IMR-90 (cell line): ENCODE results near the gene AREL1. TPM values are rescaled to one million over a fixed set of nuclear protein-coding genes. Genes with fewer than 3 reads are reported as not detected.
A peak's percentile ranks its signal among the peaks of the same experiment; 100 is the strongest.

Experiments
- ATAC-seq: fragments of 200-7000 bp; cut with Tn5 transposase; 2 replicates; pipeline ENCODE4 v1.9.1; 2020; ENCODE audit warnings: low read depth, mild to moderate bottlenecking, moderate library complexity
- BruUV-seq: library from RNA; stranded (reverse); fragments of 400-500 nt; replicated peaks from 2 replicates; lab custom pipeline; 2021; lab: Mats Ljungman, UMichigan
- CTCF ChIA-PET: fragments of 300-600 bp; formaldehyde crosslinking; extraction: SDS; loops from one replicate; lab custom pipeline; 2021; ENCODE audit warnings: antibody characterized with exemption; lab: Yijun Ruan, JAX
- POLR2A ChIA-PET: fragments of 300-600 bp; sonication (Branson Sonifier 250); formaldehyde crosslinking; loops from one replicate; lab custom pipeline; 2022; ENCODE audit warnings: antibody characterized with exemption; ENCODE audit not compliant: unreplicated experiment; lab: Charles Lee
- DNase-seq: peaks from one replicate; pipeline ENCODE4 v3.0.0; 2013
- H2AFZ ChIP-seq: replicated peaks from 2 replicates; pipeline ENCODE3; 2013; ENCODE audit warnings: low read length, mild to moderate bottlenecking; ENCODE audit not compliant: poor library complexity
- H2AK5ac ChIP-seq: 2 replicates; pipeline ENCODE4 v1.6.1; 2013; ENCODE audit warnings: low read depth, low read length, inconsistent platforms
- H2AK9ac ChIP-seq: replicated peaks from 2 replicates; pipeline ENCODE3; 2013; ENCODE audit warnings: mild to moderate bottlenecking, low read depth, low read length, moderate library complexity; ENCODE audit not compliant: poor library complexity
- H2BK120ac ChIP-seq: 2 replicates; pipeline ENCODE4 v1.6.1; 2013; ENCODE audit warnings: low read depth, low read length, inconsistent platforms
- H2BK15ac ChIP-seq: 3 replicates; pipeline ENCODE4 v1.6.1; 2013; ENCODE audit warnings: low read depth, low read length, inconsistent platforms
- H2BK20ac ChIP-seq: 2 replicates; pipeline ENCODE4 v1.6.1; 2013; ENCODE audit warnings: low read depth, mild to moderate bottlenecking, inconsistent platforms, low read length, moderate library complexity
- H2BK5ac ChIP-seq: 2 replicates; pipeline ENCODE4 v1.6.1; 2013; ENCODE audit warnings: mild to moderate bottlenecking, low read depth, low read length, inconsistent platforms; ENCODE audit not compliant: poor library complexity, severe bottlenecking
- H3K14ac ChIP-seq: replicated peaks from 2 replicates; pipeline ENCODE4 v1.6.1; 2013; ENCODE audit warnings: low read depth, low read length, inconsistent platforms
- H3K18ac ChIP-seq: 2 replicates; pipeline ENCODE4 v1.6.1; 2013; ENCODE audit warnings: low read depth, low read length, control low read depth
- H3K23ac ChIP-seq: 2 replicates; pipeline ENCODE4 v1.6.1; 2013; ENCODE audit warnings: low read depth, low read length, inconsistent platforms
- H3K27ac ChIP-seq: 2 replicates; pipeline ENCODE4 v1.5.1; 2013; ENCODE audit warnings: mild to moderate bottlenecking, control low read depth, low read length; ENCODE audit not compliant: insufficient read depth
- H3K27me3 ChIP-seq: 2 replicates; pipeline ENCODE4 v1.6.1; 2013; ENCODE audit warnings: low read length; ENCODE audit not compliant: control insufficient read depth, insufficient read depth
- H3K36me3 ChIP-seq: 2 replicates; pipeline ENCODE4 v1.6.1; 2013; ENCODE audit warnings: low read length, mixed read lengths; ENCODE audit not compliant: control insufficient read depth, insufficient read depth
- H3K4ac ChIP-seq: 2 replicates; pipeline ENCODE4 v1.6.1; 2013; ENCODE audit warnings: low read depth, low read length, inconsistent platforms
- H3K4me1 ChIP-seq: 2 replicates; pipeline ENCODE4 v1.6.1; 2013; ENCODE audit warnings: low read length, mixed read lengths; ENCODE audit not compliant: control insufficient read depth, insufficient read depth
- H3K4me2 ChIP-seq: 2 replicates; pipeline ENCODE4 v1.6.1; 2013; ENCODE audit warnings: low read depth, mild to moderate bottlenecking, control low read depth, low read length, moderate library complexity
- H3K4me3 ChIP-seq: 2 replicates; pipeline ENCODE4 v1.5.1; 2013; ENCODE audit warnings: low read depth, mild to moderate bottlenecking, control low read depth, low read length, moderate library complexity; ENCODE audit not compliant: insufficient read depth
- H3K56ac ChIP-seq: 2 replicates; pipeline ENCODE4 v1.6.1; 2013; ENCODE audit warnings: low read length, inconsistent platforms; ENCODE audit not compliant: insufficient read depth; ENCODE audit errors: extremely low read depth
- H3K79me1 ChIP-seq, 2 experiments: 2 replicates each; pipeline ENCODE4 v1.6.1; 2013; ENCODE audit warnings: low read length in 2 of 2, inconsistent platforms in 1 of 2, low read depth in 1 of 2
- H3K9ac ChIP-seq: 2 replicates; pipeline ENCODE4 v1.6.1; 2013; ENCODE audit warnings: low read depth, low read length, control low read depth
- H3K9me1 ChIP-seq: 2 replicates; pipeline ENCODE4 v1.6.1; 2013; ENCODE audit warnings: low read length, inconsistent platforms; ENCODE audit not compliant: insufficient read depth
- H3K9me3 ChIP-seq: 2 replicates; pipeline ENCODE4 v1.6.1; 2013; ENCODE audit warnings: low read length; ENCODE audit not compliant: control insufficient read depth, insufficient read depth
- H4K20me1 ChIP-seq: 2 replicates; pipeline ENCODE4 v1.6.1; 2013; ENCODE audit warnings: low read length, inconsistent platforms; ENCODE audit not compliant: insufficient read depth
- H4K5ac ChIP-seq: 2 replicates; pipeline ENCODE4 v1.6.1; 2013; ENCODE audit warnings: mild to moderate bottlenecking, low read depth, low read length, control low read depth
- H4K8ac ChIP-seq, 2 experiments: 2 replicates each; pipeline ENCODE4 v1.6.1; 2013; ENCODE audit warnings: low read depth in 2 of 2, low read length in 2 of 2, control low read depth in 1 of 2, inconsistent platforms in 1 of 2
- H4K91ac ChIP-seq: 2 replicates; pipeline ENCODE4 v1.6.1; 2013; ENCODE audit warnings: low read depth, low read length, inconsistent platforms; ENCODE audit not compliant: insufficient read depth
- MAZ ChIP-seq: IDR thresholded peaks from 2 replicates; pipeline ENCODE4 v1.6.1; 2012; ENCODE audit warnings: low read depth, mild to moderate bottlenecking, low read length, improper control_type of control experiment, moderate library complexity, borderline replicate concordance
- POLR2A ChIP-seq: IDR thresholded peaks from 2 replicates; pipeline ENCODE4 v1.6.1; 2012; ENCODE audit warnings: mild to moderate bottlenecking, low read depth, low read length
- WGBS, 2 experiments: methylation state at CpG; one replicate each; pipeline versions ENCODE4 v1.1.5 to v1.1.7; 2013; ENCODE audit warnings: missing lambda C conversion rate in 2 of 2; ENCODE audit not compliant: insufficient read length in 1 of 2; ENCODE audit errors: extremely low coverage in 2 of 2; 5-methylcytosine and 5-hydroxymethylcytosine counted together
- dilution Hi-C: fragments of 300-500 bp; cut with HindIII; formaldehyde crosslinking; loops from one replicate; pipeline ENCODE4 v1.14.3; 2018; ENCODE audit warnings: low sequenced_read_pairs; ENCODE audit not compliant: unreplicated experiment
- in situ Hi-C: fragments of 300-500 bp; cut with MboI; formaldehyde crosslinking; loops from 3 replicates; pipeline ENCODE4 v1.14.3; 2019; ENCODE audit warnings: low sequenced_read_pairs, inconsistent platforms, mixed read lengths
- intact Hi-C: fragments of 100-400 bp; cut with micrococcal nuclease; formaldehyde crosslinking; loops from 2 replicates; pipeline ENCODE4 v1.10.0; 2022
- polyA plus RNA-seq, 3 experiments: library from polyadenylated mRNA; depleted of rRNA; stranded (reverse); fragments of >200 nt; gene quantifications; 2 replicates each; pipeline ENCODE4 v1.2.3, GENCODE V29; 2012; ENCODE audit warnings: low replicate concordance in 1 of 3
- total RNA-seq: library from RNA; depleted of rRNA; stranded (reverse); fragments of >200 nt; gene quantifications from 2 replicates; pipeline ENCODE4 v1.2.3, GENCODE V29; 2012

The AREL1 gene
- total and polyA plus RNA-seq, 2 of the 4 experiments (the other 2 are of a cell fraction) = 30.0 to 39.3 TPM

GRCh38 chr14:74660167-74660566, 52.7 kb downstream of the AREL1 start:
- Histone ChIP-seq H4K5ac (no peak overlapping the region), H3K9me1 (peaks cover 36% of the 10 kb centered on the region), H3K27me3 (no peaks in the 10 kb centered on the region), H3K4me3 (no peak overlapping the region), H2AFZ (no peak overlapping the region), H3K4me1 (peaks cover 23% of the 10 kb centered on the region), H3K18ac (no peak overlapping the region), H2BK5ac (peak overlapping the region; percentile 73), H2AK9ac (no peak overlapping the region), H2BK20ac (peak overlapping the region; percentile 56; the same call in 1 of the 2 replicates), H2BK15ac (peak overlapping the region; percentile 65; the same call in 1 of the 3 replicates), H2BK120ac (peak overlapping the region; percentile 62; the same call in 1 of the 2 replicates), H3K14ac (no peak overlapping the region), H4K8ac (peak overlapping the region in 1 of 2 experiments; percentile 41; a peak in 1 of 4 replicates), H3K9me3 (peaks cover 5% of the 10 kb centered on the region; the same call in 1 of the 2 replicates), H3K56ac (no peak overlapping the region), H3K36me3 (peaks cover 30% of the 10 kb centered on the region), H3K4me2 (no peak overlapping the region), H3K4ac (peak overlapping the region; percentile 71; the same call in 1 of the 2 replicates), H3K27ac (no peak overlapping the region), H3K9ac (no peak overlapping the region), H3K79me1 (peaks cover 11 to 31% of the 10 kb centered on the region in 2 experiments; a peak in 3 of 4 replicates), H4K20me1 (no peaks in the 10 kb centered on the region), H2AK5ac (peak overlapping the region; percentile 70; the same call in 1 of the 2 replicates), H4K91ac (peak overlapping the region; percentile 31; the same call in 1 of the 2 replicates), H3K23ac (no peak overlapping the region)
- TF ChIP-seq MAZ = peak; percentile 16; the same call in 1 of the 2 replicates
- no peak for TF ChIP-seq POLR2A
- in situ Hi-C loops = no loop called here
- DNase-seq (peak; percentile 32), ATAC-seq (no peak)
- ChIA-PET POLR2A (no interaction called here), CTCF (interaction anchor here (0.6 to 1.7 kb wide), 2 partner anchors 11 to 343 kb away, joined by 3 to 5 read pairs; no protein-coding TSS in a partner anchor)
- BruUV-seq = no TSS peak
- intact Hi-C loops = no loop called here
- dilution Hi-C loops = no loop called here
- no CpG with 5 or more reads among the region's 3 CpGs for WGBS, 2 experiments
